Measurements from ENCODE around the gene CACNA1G. TPM values are rescaled to one million over a fixed set of nuclear protein-coding genes. Genes with fewer than 3 reads are reported as not detected.

CACNA1G gene
- total RNA-seq, 1 donor from 2014 or later: not detected

- Histone ChIP-seq H3K36me3 (ENCODE audit: control insufficient read depth, insufficient read depth, low read length) (no peaks in the 10 kb centered on the region), H3K4me3 (ENCODE audit: low read depth, low read length) (no peak overlapping the region), H3K27me3 (ENCODE audit: control insufficient read depth, insufficient read depth, low read length) (peaks cover 43% of the 10 kb centered on the region)
- DNase-seq (ENCODE audit: low read depth): no peak
- no peak for TF ChIP-seq CTCF (IDR thresholded peaks at IDR 0.05; ENCODE audit: insufficient read depth, low read length, poor library complexity, severe bottlenecking)
Observed at GRCh38 chr17:50594892-50595291, 34.4 kb downstream of the CACNA1G start.

GRCh38 chr17:50596191-50597037 is 35.9 kb downstream of the CACNA1G start:
- no peak overlapping the region for H3K4me3 ChIP-seq (ENCODE audit: low read depth, low read length)
- H3K27me3 ChIP-seq (ENCODE audit: control insufficient read depth, insufficient read depth, low read length): peaks cover 53% of the 10 kb centered on the region
- TF ChIP-seq CTCF (IDR thresholded peaks at IDR 0.05; ENCODE audit: insufficient read depth, low read length, poor library complexity, severe bottlenecking): peak; percentile 24
- no peak for DNase-seq (ENCODE audit: low read depth)
- no peaks in the 10 kb centered on the region for H3K36me3 ChIP-seq (ENCODE audit: control insufficient read depth, insufficient read depth, low read length)

GRCh38 chr17:50598487-50598886 is 38.0 kb downstream of the CACNA1G start:
- H3K4me3 ChIP-seq (ENCODE audit: low read depth, low read length): no peak overlapping the region
- TF ChIP-seq CTCF (IDR thresholded peaks at IDR 0.05; ENCODE audit: insufficient read depth, low read length, poor library complexity, severe bottlenecking): no peak
- H3K36me3 ChIP-seq (ENCODE audit: control insufficient read depth, insufficient read depth, low read length): no peaks in the 10 kb centered on the region
- peaks cover 56% of the 10 kb centered on the region for H3K27me3 ChIP-seq (ENCODE audit: control insufficient read depth, insufficient read depth, low read length)
- no peak for DNase-seq (ENCODE audit: low read depth)

- no peak for DNase-seq (ENCODE audit: low read depth)
- no peak for TF ChIP-seq CTCF (IDR thresholded peaks at IDR 0.05; ENCODE audit: insufficient read depth, low read length, poor library complexity, severe bottlenecking)
- H3K36me3 ChIP-seq (ENCODE audit: control insufficient read depth, insufficient read depth, low read length): no peaks in the 10 kb centered on the region
- peaks cover 61% of the 10 kb centered on the region for H3K27me3 ChIP-seq (ENCODE audit: control insufficient read depth, insufficient read depth, low read length)
- no peak overlapping the region for H3K4me3 ChIP-seq (ENCODE audit: low read depth, low read length)
Observed at GRCh38 chr17:50599606-50600005, 39.1 kb downstream of the CACNA1G start.

- DNase-seq (ENCODE audit: low read depth): no peak
- no peak for TF ChIP-seq CTCF (IDR thresholded peaks at IDR 0.05; ENCODE audit: insufficient read depth, low read length, poor library complexity, severe bottlenecking)
- Histone ChIP-seq H3K36me3 (ENCODE audit: control insufficient read depth, insufficient read depth, low read length) (no peaks in the 10 kb centered on the region), H3K4me3 (ENCODE audit: low read depth, low read length) (no peak overlapping the region), H3K27me3 (ENCODE audit: control insufficient read depth, insufficient read depth, low read length) (peaks cover 60% of the 10 kb centered on the region)
Observed at GRCh38 chr17:50601823-50602375, 41.4 kb downstream of the CACNA1G start.
